IPS-11a (cell line): ENCODE data around the gene HOXA11.

ENCODE experiments used
- H3K4me3 ChIP-seq: one replicate; pipeline ENCODE4 v1.5.1; 2013; ENCODE audit warnings: low read depth, low read length, control low read depth

The HOXA11 gene

GRCh38 chr7:27171325-27171636, 13.8 kb downstream of the HOXA11 start:
- H3K4me3 ChIP-seq: no peak overlapping the region

DNA sequence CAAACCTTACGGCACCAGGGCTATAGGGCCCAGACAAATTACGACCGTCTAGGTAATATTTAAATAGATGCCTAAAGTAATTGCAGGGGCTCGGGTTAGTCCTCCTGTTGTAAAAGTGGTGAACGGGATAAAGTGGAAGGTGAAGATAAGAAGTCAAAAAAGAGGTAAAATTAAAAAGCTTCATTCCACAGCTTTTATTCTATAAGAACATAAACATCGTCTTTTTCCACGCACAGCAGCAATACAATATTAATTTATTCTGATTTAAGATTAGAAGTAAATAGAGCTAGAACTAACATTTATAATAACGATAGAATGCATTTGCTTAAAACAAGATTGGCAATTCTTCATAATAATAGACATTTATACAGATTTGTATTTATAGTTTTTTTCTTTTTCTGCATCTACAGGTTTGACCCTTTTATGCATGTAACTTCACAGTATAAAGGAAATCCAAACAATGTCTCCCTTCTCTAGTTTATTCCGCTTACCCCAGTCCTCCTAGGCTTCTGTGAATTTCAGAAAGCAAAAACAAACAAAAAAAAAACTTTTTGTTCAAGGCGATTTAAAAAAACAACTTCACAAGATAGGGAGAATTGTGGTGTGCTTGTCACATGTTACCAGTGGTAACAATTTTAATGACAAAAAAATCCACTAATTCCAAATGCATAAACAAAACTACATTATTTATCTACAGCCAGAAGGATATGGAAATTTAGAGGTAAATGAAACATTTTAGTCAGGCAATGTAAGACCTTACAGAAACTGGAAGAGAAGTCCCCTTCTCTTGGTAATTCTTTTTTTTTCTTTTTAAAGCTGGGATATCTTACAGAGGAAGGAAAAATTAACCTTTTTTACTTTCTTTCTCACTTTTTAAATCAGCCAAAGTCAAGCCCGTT, 14.4 kb downstream of the HOXA11 start:
- no peak overlapping the region for H3K4me3 ChIP-seq

DNA sequence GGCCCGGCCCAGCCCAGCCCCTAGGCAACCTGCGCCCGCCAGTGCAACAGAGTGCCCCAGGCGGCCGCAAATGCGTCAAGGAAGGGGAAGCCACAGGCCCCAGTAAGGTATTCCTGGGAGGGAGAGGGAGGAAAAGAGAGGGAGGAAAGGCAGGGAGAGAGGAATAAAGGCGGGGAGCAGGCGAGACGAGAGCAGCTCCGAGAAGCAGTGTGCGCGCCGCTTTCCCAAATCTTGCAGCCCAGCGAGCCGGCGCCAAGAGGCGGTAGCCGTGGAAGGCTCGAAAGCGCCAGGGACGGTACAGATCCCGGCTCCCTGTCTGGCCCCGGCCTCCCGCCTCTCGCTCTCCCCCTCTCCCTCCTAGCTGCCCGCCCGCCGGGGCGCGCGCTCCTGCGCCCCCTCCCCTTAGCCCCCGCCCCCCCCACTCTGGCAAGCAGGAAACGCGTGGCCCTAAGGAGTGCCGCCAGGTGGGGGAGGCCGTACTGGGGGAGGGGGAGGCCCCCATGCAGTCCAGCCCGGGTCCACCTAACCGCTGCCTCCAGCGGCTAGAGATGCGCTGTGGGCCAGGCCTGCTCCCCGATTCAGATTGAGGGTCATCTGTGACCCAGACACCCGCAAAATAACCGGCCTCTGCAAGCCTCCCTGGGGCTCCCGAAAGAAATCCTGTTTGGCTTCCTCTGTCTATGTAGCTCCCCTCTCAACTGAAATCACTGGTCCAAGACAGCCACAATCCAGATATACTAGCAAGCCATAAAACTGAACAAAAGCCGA, 15.2 kb downstream of the HOXA11 start:
- no peak overlapping the region for H3K4me3 ChIP-seq

DNA sequence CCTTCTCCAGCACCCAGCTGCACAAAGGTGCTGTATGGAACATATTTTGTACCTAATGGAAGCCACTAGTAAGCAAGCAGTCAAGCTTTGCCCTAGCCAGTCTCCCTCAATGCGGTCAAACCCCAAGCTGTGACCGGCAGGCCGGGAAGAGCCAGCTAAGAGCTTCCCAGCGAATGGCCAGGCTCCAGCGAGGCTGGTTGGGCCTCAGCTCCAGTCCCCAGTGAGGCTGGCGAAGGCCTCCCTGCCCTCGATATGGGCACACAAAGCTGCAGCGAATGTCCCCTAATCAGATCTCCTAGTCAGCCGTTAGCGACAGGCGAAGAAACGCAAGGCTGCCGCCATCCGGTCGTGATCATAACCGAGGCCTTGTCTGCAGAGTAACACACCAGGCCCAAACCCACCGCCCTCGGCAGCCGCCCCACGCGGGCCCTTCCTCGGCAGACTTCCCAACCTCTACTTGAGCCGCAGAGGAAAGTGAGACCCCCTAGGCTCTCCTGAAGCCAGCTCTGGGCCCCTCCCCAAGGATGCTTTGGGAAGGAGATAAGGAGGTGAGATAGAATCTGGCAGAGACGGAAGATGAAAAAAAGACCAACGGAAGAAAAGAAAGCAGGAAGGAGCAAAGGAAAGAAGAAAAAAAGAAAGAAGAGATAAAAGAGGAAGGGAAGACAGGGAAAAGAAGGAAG, 16.6 kb downstream of the HOXA11 start:
- no peak overlapping the region for H3K4me3 ChIP-seq

DNA sequence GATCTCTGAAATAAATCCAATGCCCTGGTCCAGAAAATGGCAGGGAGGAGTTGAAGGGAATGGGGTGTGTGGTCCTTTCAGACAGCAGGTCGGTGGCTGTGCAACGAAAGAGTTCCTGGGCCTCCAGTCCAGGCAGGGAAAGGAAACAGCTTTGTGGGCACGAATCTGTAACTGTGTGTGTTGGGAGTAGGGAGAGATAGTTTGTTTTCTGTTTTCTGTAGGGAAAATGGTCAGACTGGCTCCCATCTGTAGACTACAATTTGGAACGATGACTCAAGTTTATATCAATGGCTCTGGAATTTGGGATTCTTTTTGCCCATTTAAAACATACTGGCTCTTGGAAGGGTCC, 17.1 kb downstream of the HOXA11 start:
- no peak overlapping the region for H3K4me3 ChIP-seq

- H3K4me3 ChIP-seq: no peak overlapping the region
These were observed 18.2 kb downstream of the HOXA11 start for GRCh38 chr7:27166531-27167505.

DNA sequence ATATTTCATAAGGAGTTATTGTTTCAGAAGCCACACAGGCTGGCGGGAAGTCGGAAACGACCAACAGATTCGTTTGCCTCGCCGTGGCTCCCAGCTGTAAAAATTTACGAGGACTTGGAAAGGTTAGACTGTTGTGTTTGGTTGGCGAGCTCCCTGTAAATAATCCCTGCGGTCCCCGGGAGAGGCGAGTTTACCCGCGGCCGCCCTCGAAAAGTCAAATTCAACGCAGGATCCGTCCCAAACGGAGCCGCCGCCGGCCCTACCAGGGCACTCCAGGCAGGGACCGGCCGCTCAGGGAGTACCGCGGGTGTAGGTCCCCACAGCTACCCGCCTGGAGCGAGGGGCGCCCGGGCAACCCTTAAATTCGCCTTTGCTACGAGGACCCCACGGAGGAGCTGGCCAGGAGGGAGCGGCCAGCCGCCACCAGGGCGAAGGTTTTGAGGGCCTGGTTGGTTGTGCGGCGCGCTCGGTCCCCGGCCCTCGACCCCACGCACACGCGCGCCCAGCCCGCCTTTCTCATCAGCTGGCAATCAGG, 19.0 kb downstream of the HOXA11 start:
- no peak overlapping the region for H3K4me3 ChIP-seq

DNA sequence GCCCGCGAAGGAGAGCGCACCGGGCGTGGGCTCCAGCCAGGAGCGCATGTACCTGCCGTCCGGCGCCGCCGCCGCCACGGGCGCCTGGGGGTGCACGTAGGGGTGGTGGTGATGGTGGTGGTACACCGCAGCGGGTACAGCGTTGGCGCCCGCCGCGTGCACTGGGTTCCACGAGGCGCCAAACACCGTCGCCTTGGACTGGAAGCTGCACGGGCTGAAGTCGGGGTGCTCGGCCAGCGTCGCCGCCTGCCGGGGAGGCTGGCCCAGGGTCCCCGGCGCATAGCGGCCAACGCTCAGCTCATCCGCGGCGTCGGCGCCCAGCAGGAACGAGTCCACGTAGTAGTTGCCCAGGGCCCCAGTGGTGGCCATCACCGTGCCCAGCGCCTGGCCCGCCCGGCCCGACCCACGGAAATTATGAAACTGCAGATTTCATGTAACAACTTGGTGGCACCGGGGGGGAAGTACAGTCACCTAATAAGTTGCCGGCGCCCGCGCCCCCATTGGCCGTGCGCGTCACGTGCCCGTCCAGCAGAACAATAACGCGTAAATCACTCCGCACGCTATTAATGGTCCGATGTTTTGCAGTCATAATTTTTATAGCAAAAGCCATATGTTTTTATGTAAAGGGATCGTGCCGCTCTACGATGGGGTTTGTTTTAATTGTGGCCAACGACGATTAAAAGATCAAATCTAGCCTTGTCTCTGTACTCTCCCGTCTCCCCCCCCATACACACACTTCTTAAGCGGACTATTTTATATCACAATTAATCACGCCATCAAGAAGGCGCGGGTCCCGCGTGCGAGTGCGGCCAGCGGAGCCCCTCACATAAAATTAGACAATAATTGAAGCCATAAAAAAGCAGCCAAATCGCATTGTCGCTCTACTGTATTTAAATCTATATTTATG, 19.7 kb downstream of the HOXA11 start, which contains the start of gene HOXA9:
HOXA9 (minus strand) TSS at position 449 of the 907 bp plus-strand sequence; CDS start at position 369, 80 bp downstream.
- no peak within 1 kb of the TSS for H3K4me3 ChIP-seq

GRCh38 chr7:27164367-27165088, 20.5 kb downstream of the HOXA11 start:
- H3K4me3 ChIP-seq: no peak overlapping the region

- no peak overlapping the region for H3K4me3 ChIP-seq
These were observed 21.0 kb downstream of the HOXA11 start for GRCh38 chr7:27164045-27164366.

GRCh38 chr7:27163288-27164044, 21.6 kb downstream of the HOXA11 start:
- H3K4me3 ChIP-seq: no peak overlapping the region

DNA sequence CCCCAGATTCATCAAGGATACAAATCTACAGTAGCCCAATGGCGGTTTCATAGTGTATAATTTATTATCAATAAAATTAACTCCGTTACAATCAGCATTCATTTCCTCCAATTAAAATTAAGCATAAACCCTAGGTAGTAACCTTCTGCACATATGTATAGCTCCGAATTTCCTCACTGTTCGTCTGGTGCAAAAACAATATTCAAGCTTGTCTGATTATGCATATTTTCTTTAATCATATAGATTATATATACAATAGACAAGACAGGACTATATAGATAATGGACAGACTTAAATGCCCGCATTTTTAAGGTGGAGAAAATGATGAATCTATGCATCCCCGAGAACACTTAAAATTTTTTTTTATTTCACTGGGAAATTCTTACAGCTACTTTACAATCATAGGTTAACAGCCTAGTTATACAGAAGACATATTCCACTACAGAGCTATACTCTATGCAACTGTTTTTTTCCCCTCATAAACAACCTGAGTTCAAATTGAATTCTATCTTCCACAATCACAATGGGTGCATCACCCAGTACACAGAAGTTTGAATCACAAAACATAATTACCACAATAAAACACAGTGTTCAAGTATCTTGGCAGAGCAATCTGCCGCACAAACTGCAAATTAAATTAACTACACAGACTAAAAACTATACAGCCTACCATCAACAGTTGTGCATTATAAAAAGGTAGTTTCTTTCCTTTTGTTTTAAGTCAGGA, 22.3 kb downstream of the HOXA11 start:
- H3K4me3 ChIP-seq: no peak overlapping the region

DNA sequence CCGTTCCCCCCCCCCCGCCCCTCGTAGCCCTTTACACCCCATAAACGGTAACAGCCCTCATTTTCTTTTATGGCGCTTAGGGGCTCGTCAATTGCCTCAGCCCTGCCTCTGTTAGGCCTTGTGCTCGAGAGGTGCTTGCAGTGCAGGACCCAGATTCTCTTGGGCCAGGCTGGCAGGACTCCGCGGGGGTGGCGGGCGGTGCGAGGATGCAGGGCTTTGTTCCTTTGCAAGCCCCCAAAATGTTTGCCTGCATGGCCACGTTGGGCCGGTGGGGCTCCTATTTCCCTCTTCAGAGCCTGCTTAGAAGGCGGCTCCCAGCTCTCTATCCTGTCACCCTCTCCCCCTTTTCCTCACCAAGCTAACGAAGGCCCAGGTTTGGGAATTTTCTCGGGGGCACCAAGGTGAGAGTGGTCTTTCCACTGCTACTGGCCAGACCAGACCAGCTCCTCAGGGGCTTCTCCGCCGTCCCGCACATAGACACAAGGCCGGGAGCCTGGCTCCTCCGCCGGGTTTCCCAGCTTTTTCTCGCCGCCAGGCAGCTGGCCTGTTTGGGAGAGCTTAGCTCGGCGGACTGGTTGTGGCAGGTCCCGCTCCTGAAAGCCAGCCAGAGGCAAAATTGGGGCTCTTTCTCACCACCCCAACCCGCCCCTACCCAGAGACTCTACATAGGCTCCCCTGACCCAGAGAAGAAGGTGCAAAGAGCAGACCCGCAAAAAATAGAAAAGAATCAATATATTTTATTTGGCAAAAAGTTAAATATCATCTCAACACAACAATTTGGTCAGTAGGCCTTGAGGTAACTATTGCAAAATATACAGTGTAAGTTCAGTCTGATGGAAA, 23.1 kb downstream of the HOXA11 start:
- no peak overlapping the region for H3K4me3 ChIP-seq

- no peak overlapping the region for H3K4me3 ChIP-seq
These were observed 23.8 kb downstream of the HOXA11 start for GRCh38 chr7:27161214-27161720.

- H3K4me3 ChIP-seq: no peak overlapping the region
These were observed 24.4 kb downstream of the HOXA11 start for GRCh38 chr7:27160546-27161213.

GRCh38 chr7:27160145-27160545, 24.9 kb downstream of the HOXA11 start:
- no peak overlapping the region for H3K4me3 ChIP-seq
